ENCODE results near the gene ADCY1. TPM values are rescaled to one million over a fixed set of nuclear protein-coding genes. Genes with fewer than 3 reads are reported as not detected.

Gene ADCY1
- total RNA-seq, 4 donors from 2014 or later, result under 0.01 to 4.3 (median 4.1) TPM; not detected in 1

DNA sequence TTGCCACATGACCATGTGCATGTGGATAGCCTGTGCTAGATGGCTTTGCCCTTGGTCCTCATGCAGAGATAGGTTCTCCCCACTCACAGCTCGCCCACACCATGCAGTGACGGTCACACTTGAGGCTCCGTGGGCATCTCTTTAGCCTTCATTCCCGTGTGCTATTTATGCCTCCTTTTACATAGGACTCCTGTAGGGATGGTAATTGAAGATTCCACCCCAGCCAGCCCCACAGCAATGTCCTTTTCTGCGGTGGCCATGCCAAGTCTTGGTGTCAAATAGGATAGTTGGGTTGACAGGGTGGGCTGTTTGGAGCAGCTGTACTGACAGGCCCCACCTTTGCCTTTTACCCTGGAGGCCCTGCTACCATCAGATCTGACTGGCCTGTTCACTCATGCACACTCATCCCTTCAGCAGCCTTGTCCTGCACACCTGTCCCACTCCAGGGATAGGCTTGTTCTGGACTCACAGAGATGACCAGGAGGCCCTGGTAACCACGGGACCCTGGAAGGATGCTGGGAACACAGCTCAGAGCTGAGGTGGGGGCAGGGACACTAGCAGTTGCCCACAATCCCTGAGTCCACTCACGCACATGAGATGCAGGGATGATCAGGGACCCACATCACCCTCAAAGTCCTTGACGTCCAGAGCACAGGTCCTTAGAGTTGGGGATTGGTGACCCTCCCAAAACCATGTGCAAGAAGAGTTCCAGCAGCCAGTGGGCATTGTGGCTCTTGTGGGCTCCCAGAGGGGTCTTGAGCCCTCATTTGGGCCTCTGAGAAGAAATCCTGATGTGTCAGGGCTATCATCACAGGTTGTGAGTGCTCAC lies 71.2 kb downstream of the ADCY1 start:
- Histone ChIP-seq H3K36me3 (no peaks in the 10 kb centered on the region), H3K27ac (no peak overlapping the region), H3K27me3 (no peaks in the 10 kb centered on the region), H3K4me3 (no peak overlapping the region), H3K4me1 (no peaks in the 10 kb centered on the region), H3K9me3 (no peaks in the 10 kb centered on the region)
- intact Hi-C loops (cut with DNase I; ENCODE audit: low total_unique reads), result no loop called here
- no peak for DNase-seq
- no peak for TF ChIP-seq POLR2A (IDR thresholded peaks at IDR 0.05)
- TF ChIP-seq, protein P1, sequence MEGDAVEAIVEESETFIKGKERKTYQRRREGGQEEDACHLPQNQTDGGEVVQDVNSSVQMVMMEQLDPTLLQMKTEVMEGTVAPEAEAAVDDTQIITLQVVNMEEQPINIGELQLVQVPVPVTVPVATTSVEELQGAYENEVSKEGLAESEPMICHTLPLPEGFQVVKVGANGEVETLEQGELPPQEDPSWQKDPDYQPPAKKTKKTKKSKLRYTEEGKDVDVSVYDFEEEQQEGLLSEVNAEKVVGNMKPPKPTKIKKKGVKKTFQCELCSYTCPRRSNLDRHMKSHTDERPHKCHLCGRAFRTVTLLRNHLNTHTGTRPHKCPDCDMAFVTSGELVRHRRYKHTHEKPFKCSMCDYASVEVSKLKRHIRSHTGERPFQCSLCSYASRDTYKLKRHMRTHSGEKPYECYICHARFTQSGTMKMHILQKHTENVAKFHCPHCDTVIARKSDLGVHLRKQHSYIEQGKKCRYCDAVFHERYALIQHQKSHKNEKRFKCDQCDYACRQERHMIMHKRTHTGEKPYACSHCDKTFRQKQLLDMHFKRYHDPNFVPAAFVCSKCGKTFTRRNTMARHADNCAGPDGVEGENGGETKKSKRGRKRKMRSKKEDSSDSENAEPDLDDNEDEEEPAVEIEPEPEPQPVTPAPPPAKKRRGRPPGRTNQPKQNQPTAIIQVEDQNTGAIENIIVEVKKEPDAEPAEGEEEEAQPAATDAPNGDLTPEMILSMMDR (IDR thresholded peaks at IDR 0.05), result no peak

DNA sequence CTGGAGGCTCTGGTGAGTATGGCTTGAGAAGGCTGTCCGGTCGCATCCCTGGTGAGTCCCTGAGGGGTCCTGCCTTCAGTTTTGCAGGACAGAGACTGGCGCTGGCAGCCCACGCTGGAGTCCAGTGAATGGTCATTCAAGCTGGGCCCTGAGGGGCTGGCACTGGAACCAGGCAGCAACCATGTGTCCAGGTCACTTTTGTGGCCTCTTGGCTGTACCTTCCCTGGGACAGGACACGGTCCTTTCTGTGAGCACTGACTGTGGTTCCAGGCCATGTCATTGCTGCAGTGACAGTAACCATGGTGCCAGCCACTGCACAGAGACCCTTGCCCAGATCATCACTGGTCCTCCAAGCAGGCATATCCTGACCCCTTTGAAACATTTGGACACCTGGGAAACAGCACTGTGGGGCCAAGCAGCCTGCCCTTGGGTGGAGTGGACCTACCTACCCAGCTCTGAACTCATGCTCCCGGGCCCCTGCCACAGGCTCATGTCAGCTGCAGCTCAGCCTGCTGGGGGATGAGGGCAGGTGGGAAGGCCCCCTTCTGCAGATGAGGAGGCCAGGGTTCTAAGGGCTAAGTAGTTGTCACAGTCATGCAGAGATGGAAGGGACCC lies 72.1 kb downstream of the ADCY1 start:
- intact Hi-C loops (cut with DNase I; ENCODE audit: low total_unique reads), result no loop called here
- H3K27ac ChIP-seq, result no peak overlapping the region
- no peaks in the 10 kb centered on the region for H3K36me3 ChIP-seq
- DNase-seq, result no peak
- H3K9me3 ChIP-seq, result no peaks in the 10 kb centered on the region
- H3K4me3 ChIP-seq, result no peak overlapping the region
- TF ChIP-seq, protein P1 (IDR thresholded peaks at IDR 0.05), result no peak
- no peak for TF ChIP-seq POLR2A (IDR thresholded peaks at IDR 0.05)
- H3K4me1 ChIP-seq, result no peaks in the 10 kb centered on the region
- H3K27me3 ChIP-seq, result no peaks in the 10 kb centered on the region

DNA sequence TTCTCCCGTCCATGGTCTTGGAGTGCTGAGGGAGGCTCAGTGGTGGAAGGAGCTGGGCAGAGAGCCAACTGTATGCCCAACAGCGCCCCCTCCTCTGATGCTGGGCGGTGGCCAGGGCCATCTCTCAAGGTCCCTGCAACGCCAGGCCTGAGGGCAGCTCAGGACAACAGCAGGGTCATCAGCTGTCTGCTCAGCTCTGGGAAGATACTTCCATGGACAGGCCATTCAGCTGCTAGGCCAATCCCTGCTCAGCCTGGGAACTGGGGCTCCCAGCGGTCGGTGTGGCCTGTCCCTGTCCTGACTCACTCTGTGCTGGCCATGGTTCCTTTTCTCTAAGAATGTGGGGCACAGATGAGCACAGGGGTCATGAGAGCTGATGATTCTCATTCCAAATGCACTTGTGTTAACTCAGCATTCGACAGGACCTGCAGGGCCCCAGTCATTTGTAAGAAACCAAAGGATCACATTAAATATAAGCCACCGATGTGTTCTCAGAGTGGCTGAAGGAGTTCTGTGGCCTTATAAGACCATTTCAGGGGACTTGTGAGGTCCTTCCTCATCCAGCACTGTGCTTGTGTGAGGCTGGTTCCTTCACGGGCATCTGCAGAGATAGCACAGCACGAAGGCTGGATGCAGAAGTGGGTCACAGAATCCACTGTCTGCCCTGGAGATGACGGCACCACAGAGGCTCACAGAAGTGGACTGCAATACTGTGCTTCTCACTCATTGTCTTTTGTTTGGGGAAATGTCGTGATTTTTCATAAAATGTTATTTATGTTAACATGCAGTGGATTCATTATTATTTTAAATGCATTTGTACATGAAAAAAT lies 73.0 kb downstream of the ADCY1 start:
- Histone ChIP-seq H3K4me3 (no peak overlapping the region), H3K27me3 (no peaks in the 10 kb centered on the region), H3K36me3 (no peaks in the 10 kb centered on the region), H3K4me1 (no peaks in the 10 kb centered on the region), H3K27ac (no peak overlapping the region), H3K9me3 (no peaks in the 10 kb centered on the region)
- TF ChIP-seq POLR2A (IDR thresholded peaks at IDR 0.05), result no peak
- TF ChIP-seq, protein P1 (IDR thresholded peaks at IDR 0.05), result no peak
- no peak for DNase-seq
- intact Hi-C loops (cut with DNase I; ENCODE audit: low total_unique reads), result no loop called here

DNA sequence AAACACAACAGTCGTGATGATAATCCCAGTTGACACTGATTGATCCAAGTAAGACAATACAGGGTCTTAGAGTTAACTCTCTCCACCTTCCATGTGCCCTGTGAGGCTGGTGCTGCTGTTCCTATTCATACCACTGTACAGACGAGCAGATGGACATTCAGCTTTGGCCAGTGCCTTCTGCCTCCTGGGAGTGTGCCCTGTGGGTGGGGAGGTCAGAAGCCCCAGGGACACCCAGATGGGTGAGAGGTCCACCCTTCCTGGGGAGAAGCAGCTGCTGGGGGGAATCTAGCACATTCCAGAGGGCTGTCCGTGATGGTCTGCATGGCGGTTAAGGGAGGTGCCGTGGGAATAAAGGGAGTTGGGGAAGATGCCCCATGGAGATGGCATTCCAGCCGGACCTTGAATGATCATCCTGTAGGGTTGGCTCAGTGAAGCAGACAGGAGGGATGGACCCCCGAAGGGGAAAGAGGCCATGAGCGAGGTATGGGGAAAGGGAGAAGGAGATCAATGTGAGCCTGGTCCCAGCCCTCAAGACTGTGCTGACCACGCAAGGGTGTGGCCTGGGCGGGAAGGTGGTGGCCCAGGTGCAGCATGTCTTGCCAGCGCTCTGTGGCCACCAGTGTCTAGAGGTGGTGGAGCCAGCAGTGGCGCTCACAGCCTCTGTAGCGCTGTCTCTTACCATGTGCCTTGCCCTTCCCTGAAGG lies 74.0 kb downstream of the ADCY1 start:
- H3K27me3 ChIP-seq, result no peaks in the 10 kb centered on the region
- no peak for TF ChIP-seq POLR2A (IDR thresholded peaks at IDR 0.05)
- TF ChIP-seq, protein P1 (IDR thresholded peaks at IDR 0.05), result no peak
- H3K4me3 ChIP-seq, result no peak overlapping the region
- no peak for DNase-seq
- no peaks in the 10 kb centered on the region for H3K9me3 ChIP-seq
- H3K4me1 ChIP-seq, result no peaks in the 10 kb centered on the region
- intact Hi-C loops (cut with DNase I; ENCODE audit: low total_unique reads), result no loop called here
- H3K27ac ChIP-seq, result no peak overlapping the region
- H3K36me3 ChIP-seq, result no peaks in the 10 kb centered on the region

All from uterus (tissue), 4 donors.